Ammon's horn (tissue), 1 donor: ENCODE results near the gene NUTM2F.
"Not testable (repeated sequence)": the region's sequence is repeated elsewhere in the genome, so short reads cannot be mapped to it uniquely, and the experiment has no call there.

ENCODE experiments used
- DNase-seq: peaks from one replicate; pipeline ENCODE4 v3.0.0-alpha.2; 2016; ENCODE audit warnings: low spot score

The NUTM2F gene

GRCh38 chr9:94316236-94316635, 12.2 kb downstream of the NUTM2F start:
- not testable (repeated sequence) for DNase-seq

GRCh38 chr9:94315034-94315984, 13.1 kb downstream of the NUTM2F start:
- DNase-seq: not testable (repeated sequence)

- no peak for DNase-seq
Measured at GRCh38 chr9:94303321-94303720, 25.1 kb downstream of the NUTM2F start.

GRCh38 chr9:94302426-94302825, 26.0 kb downstream of the NUTM2F start:
- no peak for DNase-seq

GRCh38 chr9:94301583-94301982, 26.9 kb downstream of the NUTM2F start:
- DNase-seq: no peak

GRCh38 chr9:94300470-94301301, 27.8 kb downstream of the NUTM2F start:
- no peak for DNase-seq

- DNase-seq: peak; percentile 36
Measured at GRCh38 chr9:94298949-94299599, 29.4 kb downstream of the NUTM2F start.

GRCh38 chr9:94289691-94290090, 38.8 kb downstream of the NUTM2F start:
- no peak for DNase-seq

GRCh38 chr9:94287877-94288513, 40.4 kb downstream of the NUTM2F start:
- DNase-seq: no peak

- no peak for DNase-seq
Measured at GRCh38 chr9:94286116-94286515, 42.3 kb downstream of the NUTM2F start.

GRCh38 chr9:94281101-94281500, 47.3 kb downstream of the NUTM2F start:
- no peak for DNase-seq

- no peak for DNase-seq
Measured at GRCh38 chr9:94280409-94280989, 47.9 kb downstream of the NUTM2F start.

- DNase-seq: no peak
Measured at GRCh38 chr9:94277885-94278536, 50.4 kb downstream of the NUTM2F start.

GRCh38 chr9:94277029-94277428, 51.4 kb downstream of the NUTM2F start:
- DNase-seq: not testable (repeated sequence)

- DNase-seq: no peak
Measured at GRCh38 chr9:94270009-94270408, 58.4 kb downstream of the NUTM2F start.

GRCh38 chr9:94269264-94269663, 59.2 kb downstream of the NUTM2F start:
- no peak for DNase-seq
